GM18520 (cell line): ENCODE measurements around the gene RNF208.
"Not testable (repeated sequence)": the region's sequence is repeated elsewhere in the genome, so short reads cannot be mapped to it uniquely, and the experiment has no call there.

Experiments used
- ATAC-seq: cut with Tn5 transposase; IDR thresholded peaks from one replicate; pipeline ENCODE4 v1.9.1; 2021; ENCODE audit not compliant: unreplicated experiment

The RNF208 gene

DNA sequence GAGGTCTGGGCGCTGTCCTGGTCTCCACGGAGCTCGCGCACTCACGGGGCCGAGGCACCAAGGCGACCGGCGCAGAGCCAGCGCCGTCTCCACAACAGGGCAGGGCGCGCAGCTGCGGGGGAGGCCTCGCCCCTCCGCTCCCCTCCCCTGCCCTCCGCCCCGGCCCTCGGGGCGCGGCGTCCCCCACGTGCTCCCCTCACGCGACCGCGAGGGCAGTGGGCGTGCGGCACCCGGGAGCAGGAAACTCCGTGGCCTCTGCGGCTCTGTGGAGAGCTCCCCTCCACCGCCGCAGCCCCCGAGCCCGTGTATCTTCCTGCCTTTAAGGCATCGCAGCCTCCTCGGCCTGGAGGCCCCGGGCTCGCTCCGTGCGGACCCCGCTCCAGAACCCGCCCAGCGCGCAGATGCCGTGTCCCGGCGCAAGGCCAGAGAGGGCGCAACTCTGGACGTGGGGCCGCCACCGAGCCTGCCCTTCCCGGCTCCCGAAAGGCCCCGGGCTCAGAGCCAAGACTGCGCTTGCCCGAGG lies 18.3 kb upstream of the RNF208 start:
- ATAC-seq, result peak; percentile 2

DNA sequence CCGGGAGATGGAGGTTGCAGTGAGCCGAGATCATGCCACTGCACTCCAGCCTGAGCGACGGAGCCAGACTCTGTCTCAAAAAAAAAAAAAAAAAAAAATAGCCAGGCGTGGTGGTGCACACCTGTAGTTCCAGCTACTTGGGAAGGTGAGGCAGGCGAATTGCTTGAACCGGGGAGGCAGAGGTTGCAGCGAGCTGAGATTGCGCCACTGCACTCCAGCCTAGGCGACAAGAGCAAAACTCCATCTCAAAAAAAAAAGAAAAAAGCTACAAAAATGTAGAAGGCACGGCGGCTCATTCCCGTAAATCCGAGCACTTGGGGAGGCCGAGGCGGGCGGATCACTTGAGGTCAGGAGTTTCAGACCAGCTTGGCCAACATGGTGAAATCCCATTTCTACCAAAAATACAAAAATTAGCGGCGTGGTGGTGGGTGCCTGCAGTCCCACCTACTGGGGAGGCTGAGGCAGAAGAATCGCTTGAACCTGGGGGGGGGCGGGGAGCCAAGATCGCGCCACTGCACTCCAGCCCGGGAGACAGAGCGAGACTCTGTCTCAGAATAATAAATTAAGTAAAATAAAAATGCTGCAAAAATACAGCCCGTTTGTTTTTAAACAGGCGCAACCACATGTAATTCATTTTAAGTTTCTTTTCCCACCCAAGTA lies 17.6 kb upstream of the RNF208 start:
- ATAC-seq, result not testable (repeated sequence)

DNA sequence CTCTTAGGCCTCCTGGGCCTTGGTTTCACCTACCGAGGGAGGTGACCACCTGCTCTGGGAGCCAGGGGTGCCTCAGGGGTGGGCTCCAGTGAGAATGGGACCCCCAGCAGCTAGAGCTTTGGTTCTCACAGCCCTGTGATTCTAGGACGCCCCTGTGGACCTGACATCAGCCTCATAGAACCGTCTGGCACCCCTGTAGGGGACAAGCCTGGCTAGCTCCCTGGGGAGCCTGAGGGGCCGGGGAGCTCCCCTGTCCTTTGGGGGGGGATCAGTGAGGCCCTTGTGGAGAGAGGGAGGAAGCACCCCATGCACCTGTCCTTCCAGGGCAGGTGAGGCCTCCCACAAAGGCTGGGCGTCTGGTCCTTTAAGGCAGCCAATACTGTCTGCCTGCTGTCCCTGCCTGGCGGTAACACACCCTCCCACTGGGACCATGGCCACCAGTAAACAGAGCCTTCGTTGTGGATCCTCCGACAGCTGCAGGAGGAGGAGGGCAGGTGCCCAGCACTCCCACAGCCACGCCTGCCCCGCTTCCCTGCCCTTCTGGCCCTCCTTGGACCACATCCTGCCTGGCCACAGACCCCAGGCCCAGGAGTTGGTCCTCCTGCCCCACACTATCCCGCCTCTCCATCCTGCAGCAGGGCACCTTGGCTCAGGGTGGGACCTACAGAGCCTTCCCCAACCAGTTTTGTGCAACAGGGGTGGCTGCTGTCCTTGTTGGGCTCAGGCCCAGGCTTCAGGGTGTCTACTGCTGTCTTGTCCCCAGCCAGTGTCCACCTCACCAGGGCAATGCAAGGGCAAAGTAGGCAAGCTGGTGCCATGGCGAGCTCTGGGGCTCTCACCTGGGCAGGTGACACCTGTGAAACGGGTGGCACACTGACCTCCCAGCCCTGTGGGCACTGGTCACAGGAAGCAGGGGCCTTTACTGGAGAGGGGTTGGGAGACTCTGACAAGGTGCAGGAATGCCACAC lies 16.0 kb upstream of the RNF208 start:
- no peak for ATAC-seq

DNA sequence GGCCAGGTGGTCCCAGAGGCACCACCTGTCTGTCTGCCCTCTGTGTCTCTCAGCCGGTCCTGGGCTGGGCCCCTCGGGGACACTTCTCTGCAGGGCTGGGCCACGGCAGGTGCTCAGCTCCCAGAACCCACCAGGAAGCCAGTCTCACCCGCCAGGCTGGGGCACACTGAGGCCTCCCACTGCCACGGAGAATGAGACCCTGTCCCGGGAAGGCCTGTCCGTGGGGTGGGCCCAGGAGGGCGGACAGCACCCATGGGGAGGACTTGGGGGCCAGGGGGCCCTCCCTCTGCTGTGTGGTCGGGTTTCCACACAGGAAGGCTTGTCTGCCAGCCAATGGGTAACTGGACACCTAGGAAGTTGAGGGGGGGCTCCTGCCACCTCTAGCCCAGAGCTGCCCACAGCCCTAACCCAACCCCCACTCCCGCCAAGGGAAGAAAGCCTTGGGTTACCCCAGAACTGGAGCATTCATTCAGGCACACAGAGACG lies 14.9 kb upstream of the RNF208 start:
- no peak for ATAC-seq

DNA sequence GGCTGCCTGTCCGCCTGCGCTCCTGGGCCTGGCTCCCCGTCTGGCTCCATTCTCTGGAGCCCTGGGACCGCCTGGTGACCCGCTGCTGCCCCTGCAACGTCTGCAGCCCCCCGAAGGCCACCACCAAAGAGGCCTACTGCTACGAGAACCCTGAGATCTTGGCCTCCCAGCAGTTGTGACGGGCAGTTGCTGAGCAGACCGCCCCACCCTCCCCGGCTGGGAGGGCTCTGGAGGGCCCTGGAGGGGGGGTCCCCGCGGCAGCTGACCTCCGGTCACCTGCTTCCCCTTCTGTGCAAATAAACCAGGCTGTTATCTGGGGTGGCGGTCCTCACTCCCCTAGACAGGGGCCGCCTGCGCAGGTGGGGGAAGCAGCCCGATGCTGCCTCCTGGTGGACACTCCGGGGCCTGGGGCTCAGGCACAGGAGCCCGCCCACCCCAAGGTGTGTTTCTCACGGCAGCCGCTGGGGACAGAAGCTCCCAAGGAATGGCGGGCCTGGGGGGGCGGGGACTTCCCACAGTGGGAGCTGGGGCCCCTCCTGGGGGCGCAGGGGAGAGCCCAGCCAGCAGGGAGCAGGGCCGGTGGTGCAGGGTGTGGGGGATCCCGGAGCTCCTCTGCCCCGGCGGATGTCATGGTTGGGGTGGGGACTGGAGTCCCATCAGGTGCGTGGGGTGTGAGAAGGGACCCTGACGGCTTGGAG lies 14.3 kb upstream of the RNF208 start:
- ATAC-seq, result no peak

DNA sequence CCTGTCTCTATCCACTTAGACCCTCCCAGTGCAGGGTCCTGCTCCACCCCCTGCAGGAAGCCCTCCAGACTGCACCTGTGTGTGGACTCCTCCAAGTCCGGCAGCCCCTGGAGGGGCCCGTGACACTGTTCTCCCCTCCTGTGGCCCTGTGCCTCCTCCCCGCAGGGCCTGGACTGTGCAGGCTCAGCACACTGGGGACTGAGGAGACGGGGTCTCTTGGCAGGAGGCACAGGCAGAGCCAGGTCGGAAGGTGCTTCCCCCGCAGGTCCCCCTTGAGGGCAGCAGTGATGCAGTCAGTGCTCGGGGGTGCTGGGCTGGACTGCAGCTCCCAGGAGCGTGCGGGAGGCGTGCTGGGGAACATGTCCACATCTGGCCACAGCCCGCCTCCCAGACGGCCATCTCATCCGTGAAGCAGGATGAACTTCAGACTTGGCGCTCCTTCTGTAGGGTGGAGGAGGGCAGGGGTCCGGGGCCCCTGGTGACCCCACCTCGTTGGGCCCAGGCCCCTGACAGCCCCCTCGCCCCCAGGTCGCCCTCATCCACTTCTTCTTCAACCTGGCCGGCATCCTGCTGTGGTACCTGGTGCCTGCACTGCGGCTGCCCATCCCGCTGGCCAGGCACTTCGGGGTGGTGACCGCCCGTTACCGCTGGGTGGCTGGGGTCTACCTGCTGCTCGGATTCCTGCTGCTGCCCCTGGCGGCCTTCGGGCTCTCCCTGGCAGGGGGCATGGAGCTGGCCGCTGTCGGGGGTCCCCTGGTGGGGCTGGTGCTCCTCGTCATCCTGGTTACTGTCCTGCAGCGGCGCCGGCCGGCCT lies 13.6 kb upstream of the RNF208 start:
- ATAC-seq, result no peak

DNA sequence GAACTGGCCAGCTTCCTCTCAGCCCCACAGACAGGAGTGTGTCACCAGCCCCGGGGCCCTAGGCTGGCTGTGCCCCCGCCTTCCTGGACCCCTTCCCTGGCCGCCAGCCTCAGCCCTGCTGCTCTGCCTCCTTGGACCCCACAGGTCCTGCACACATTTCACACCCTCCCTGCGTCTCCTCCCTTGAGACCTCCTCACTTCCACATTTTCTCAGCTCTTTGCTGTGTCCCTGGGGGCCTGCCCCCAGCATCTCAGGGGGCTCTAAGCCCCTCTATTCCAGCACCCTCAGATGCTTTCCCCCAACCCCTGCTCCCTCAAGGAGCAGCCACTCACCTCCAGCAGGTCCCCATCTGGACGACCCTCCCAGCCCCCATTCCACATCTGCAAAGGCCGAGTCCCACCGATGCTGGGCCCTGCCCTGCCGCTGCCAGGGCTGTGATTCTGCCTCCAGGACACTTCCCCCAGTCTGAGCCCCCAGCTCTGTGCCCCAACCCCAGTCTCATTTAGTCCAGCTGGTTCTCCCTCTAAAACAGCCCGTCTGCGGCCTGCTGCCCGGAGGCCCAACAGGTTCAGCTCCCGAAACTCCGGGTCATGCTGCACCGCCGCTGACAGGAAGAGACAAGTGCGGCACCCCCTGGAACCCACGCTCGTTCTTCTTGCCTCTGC lies 12.9 kb upstream of the RNF208 start:
- no peak for ATAC-seq

DNA sequence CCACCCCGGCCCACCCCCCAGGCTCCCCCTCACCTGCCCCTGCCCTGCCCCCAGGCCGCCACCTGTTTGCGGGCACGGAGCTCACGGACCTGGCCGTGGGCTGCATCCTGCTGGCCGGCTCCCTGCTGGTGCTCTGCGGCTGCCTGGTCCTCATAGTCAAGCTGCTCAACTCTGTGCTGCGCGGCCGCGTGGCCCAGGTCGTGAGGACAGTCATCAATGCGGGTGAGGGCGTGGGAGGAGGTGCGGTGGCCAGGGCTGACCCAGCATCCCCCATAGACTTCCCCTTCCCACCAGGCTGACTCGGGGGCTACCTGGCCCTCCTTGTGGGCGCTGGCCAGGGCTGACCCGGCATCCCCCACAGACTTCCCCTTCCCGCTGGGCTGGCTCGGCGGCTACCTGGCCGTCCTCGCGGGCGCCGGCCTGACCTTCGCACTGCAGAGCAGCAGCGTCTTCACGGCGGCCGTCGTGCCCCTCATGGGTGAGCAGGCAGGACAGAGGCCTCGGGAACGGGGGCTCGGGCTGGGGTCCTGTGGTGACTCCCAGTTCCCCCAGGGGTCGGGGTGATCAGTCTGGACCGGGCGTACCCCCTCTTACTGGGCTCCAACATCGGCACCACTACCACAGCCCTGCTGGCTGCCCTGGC lies 12.1 kb upstream of the RNF208 start:
- no peak for ATAC-seq

DNA sequence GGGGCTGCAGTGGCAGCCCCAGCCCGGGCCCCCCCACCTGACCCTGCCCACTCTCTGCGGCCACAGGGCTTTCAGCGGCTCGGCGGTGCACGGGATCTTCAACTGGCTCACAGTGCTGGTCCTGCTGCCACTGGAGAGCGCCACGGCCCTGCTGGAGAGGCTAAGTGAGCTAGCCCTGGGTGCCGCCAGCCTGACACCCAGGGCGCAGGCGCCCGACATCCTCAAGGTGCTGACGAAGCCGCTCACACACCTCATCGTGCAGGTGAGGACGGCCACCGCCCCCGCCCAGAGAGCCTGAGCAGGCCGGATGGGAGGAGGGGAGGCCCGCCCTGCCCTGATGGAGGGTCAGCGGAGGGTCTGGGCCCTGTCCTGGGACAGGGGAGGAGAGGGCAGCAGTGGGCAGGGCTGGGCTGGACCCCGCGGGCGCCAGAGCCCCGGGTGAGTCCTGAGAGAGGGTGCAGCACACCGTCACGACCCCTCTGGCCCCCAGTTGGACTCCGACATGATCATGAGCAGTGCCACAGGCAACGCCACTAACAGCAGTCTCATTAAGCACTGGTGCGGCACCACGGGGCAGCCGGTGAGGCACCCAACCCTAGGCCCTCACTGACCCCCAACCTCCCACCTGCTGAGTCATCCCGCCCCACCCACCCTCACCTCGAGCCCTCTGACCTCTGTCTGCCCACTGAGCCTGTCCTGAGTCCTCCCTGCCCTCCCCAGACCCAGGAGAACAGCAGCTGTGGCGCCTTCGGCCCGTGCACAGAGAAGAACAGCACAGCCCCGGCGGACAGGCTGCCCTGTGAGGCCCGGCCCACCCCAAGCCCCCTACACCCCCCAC lies 11.3 kb upstream of the RNF208 start:
- ATAC-seq, result no peak

DNA sequence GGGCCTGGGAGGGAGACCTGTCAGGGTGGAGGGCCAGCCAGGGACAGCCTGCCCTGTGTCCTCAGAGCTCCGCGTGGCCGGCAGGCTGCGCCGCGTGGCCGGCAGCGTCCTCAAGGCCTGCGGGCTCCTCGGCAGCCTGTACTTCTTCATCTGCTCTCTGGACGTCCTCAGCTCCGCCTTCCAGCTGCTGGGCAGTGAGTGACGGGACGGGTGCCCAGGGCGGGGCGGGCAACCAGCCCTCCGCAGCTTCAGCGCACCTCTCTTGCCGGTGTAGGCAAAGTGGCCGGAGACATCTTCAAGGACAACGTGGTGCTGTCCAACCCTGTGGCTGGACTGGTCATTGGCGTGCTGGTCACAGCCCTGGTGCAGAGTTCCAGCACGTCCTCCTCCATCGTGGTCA lies 10.5 kb upstream of the RNF208 start:
- no peak for ATAC-seq

DNA sequence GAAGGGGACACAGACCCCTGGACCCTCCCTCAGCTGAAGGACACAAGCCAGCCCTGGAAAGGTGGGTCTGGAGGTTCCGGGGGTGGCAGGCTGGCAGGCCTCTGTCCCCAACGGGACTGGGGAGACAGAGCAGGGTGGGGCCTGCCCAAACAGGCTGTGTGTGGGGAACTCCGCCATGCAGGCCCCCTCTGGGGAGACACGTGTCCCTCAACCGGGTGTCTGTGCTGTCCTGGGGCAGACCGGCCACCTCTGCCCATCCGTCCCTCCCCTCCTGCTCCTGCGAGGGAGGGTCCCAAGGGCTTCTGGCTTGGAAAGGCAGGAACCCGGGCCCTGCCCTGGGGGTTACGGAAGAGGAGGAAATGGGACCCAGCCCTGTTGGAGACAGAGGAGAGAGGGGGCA lies 10.1 kb upstream of the RNF208 start:
- ATAC-seq, result no peak

DNA sequence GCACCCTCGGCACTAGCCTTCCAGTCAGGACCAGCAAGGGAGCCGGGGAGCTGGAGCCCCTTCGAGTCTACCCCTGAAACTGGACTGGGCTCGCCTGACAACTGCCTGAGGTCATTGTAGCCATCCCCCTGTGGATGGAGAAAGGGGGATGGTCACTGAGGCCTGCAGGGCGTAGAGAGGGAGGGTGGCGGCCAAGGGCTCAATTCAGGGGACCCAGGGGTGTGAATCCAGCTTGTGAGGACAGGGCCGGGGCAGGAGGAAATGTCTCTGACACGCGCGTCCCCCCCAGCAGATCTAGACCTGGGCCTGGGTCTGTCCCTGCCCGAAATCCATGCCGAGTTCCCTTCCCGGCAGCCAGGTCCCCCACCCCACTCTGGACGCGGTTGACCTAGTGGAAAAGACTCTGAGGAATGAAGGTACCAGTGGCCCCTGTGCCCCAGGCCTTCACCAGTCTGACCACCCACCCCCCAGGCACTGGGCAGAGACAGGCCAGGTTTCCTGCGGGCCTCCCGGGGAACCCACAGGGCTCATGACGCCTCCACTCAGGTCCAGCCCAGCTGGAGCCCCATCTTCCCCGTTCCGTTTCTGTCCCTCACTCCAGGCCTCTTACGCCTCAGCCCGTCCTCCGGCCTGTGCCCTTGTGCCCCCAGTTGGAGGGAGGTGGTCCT lies 9.5 kb upstream of the RNF208 start:
- ATAC-seq, result no peak

DNA sequence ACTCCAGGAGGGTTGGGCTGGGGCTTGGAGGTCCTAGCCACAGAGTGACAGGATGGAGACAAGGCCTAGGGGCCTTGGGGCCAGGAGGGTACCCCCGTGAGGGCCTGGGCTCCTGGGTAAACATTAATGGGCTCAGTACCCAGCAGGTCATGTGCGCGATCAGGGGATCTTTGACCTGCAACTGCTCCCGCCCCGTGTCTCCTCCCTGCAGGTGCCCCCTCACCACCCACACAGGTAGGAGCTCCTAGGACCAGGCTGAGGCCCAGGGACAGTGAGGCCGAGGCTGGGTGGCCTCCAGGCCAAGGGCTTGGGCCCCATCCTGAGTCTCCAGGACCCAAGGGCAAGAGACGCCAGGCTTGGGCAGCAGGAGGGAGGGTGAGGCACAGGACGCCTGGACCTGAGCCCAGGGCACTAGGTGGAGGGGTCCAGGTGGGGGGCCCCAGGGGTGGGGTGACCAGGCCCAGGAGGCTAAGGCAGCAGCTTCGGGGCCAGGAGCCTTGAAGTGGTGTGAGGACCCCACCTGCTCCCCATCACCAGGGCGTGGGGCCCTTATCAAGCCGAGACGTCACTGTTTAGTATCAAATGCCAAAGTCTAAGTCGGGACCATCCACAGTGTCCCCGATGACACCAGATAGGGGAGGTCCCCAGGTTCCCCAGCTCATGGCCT lies 8.8 kb upstream of the RNF208 start, which contains the start of gene SLC34A3:
Gene SLC34A3, plus strand, starts transcription at position 197 of the 667 bp plus-strand sequence. CDS start 802 bp downstream, outside the sequence.
- ATAC-seq, result no peak

DNA sequence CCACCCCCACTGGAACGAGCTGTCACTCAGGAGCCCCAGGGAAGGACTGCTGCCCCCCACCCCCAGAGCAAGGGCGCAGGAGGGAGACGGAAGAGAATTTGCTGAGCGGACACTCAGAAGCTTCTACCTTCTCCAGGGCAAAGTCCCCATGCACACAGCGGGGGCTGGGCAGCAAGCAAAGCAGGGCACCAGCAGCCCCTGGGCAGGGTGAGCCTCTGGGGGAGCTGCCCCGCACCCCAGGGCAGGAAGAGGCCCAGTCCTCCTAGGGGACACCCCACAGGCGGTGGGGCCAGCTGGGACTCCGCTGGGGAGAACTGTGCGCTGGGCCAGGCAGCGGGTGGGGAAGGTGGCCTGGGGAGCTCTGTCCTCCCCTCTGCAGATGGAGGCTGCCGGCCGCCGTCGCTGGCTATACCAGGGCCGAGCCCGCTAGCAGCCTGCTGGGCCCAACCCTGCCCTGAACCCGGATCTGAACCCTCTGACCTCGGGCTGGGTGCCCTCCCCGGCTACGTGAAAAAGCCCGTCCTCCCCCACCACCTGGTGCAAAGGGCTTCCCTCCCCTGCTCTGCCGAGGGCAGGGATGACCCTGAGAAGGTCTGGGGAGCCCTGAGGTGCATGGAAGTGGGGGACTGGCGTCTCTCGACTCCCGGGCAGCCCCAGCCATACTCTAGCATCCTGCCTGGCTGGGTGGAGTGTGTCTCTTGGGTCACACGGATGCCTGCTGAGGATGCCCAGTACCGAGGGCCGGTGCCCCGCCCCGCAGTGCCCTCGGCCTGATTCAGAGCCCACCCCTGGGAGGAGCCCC lies 8.1 kb upstream of the RNF208 start:
- ATAC-seq, result no peak

DNA sequence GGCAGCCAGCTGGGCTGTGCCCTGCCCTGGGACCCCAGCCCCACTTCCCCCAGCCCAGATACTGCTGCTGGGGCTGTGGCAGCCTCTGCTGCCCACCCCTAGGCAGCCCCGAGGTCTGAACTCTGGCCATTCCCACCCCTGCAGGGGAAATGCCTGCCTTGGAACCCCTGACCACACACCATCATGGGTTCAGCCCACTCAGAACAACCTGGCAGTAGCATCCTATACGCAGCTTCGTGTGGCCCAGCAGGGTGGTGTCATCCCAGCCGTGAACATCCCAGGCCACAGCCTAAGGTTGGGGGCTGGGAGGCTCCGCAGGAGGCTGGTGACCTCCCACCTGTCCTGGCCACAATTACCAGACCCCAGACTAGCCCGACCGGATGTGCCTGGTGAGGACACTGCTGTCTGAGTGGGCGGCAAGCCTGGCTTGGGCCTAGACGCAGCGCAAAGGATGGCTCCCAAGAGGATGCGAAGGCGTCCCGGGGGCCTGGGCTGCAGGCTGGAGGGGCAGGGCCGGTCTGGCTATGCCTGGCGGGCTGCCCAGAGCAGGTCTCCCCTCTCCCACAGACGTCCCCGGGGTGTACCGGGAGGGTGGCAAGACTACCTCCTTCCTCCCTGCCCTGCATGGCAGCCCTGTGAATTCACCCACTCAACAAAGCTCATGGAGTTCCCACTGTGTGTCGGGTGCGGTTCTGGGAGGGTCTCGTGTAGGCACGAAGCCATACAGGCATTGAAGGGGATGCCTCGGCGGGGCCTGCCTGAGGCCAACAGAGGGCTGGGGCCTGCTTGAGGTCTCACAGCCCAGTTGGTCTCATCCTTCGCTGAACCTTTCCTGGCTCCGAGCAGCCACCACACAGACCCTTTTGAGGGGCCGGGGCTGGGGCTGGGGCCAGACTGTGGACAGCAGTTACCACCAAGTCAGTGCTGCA lies 7.2 kb upstream of the RNF208 start:
- no peak for ATAC-seq
